Renal cortex interstitium (tissue), 11 donors: ENCODE results near the gene ZNG1F. TPM values are rescaled to one million over a fixed set of nuclear protein-coding genes. Genes with fewer than 3 reads are reported as not detected.
"Not testable (repeated sequence)": the region's sequence is repeated elsewhere in the genome, so short reads cannot be mapped to it uniquely, and the experiment has no call there.

Experiments used
- DNase-seq, 11 donors: peaks; one replicate each; pipeline ENCODE4 v3.0.0-alpha.2; 2013; ENCODE audit warnings: low read depth in 9 of 11, low spot score in 4 of 11; ENCODE audit errors: extremely low read depth in 1 of 11
- polyA plus RNA-seq, 3 donors: library from polyadenylated mRNA; unstranded; fragments of 120-200 nt; gene quantifications; one replicate each; pipeline ENCODE4 v1.2.1, GENCODE V29; 2013; ENCODE audit not compliant: insufficient read length in 3 of 3

ZNG1F gene
- polyA plus RNA-seq, 3 donors = 16.0 to 31.8 (median 19.9) TPM

GRCh38 chr9:41094010-41094773 is 94.9 kb downstream of the ZNG1F start:
- DNase-seq = not testable (repeated sequence)

GRCh38 chr9:41090922-41091321 is 98.2 kb downstream of the ZNG1F start:
- DNase-seq = not testable (repeated sequence)

GRCh38 chr9:41090386-41090785 is 98.7 kb downstream of the ZNG1F start:
- DNase-seq = not testable (repeated sequence)

- DNase-seq = not testable (repeated sequence)
Measured at GRCh38 chr9:41088450-41089059, 100.6 kb downstream of the ZNG1F start.

- DNase-seq = not testable (repeated sequence)
Measured at GRCh38 chr9:41087929-41088328, 101.2 kb downstream of the ZNG1F start.

GRCh38 chr9:41087157-41087780 is 101.8 kb downstream of the ZNG1F start:
- DNase-seq = not testable (repeated sequence)

GRCh38 chr9:41086685-41087084 is 102.4 kb downstream of the ZNG1F start:
- not testable (repeated sequence) for DNase-seq

- not testable (repeated sequence) for DNase-seq
Measured at GRCh38 chr9:41086215-41086614, 102.9 kb downstream of the ZNG1F start.

- DNase-seq = not testable (repeated sequence)
Measured at GRCh38 chr9:41082358-41082757, 106.8 kb downstream of the ZNG1F start.

Other genes with a start within 250 kb of the ZNG1F start
- gene FOXD4L6, start 60.6 kb downstream of the ZNG1F start, polyA plus RNA-seq = not detected